Right ventricle myocardium superior (tissue), 1 donor: ENCODE results near the gene ZNF664. TPM values are rescaled to one million over a fixed set of nuclear protein-coding genes. Genes with fewer than 3 reads are reported as not detected.

Experiments used
- ATAC-seq: fragments of 200-7000 bp; cut with Tn5 transposase; one replicate; pipeline ENCODE4 v1.9.1; 2020; ENCODE audit warnings: mild to moderate bottlenecking; ENCODE audit not compliant: poor library complexity
- DNase-seq: peaks from one replicate; pipeline ENCODE4 v3.0.0-alpha.2; 2020
- intact Hi-C: fragments of 100-400 bp; cut with DNase I; formaldehyde crosslinking; loops from one replicate; pipeline ENCODE4 v1.11.2; 2022
- long read RNA-seq: library from polyadenylated mRNA; unstranded; transcript quantifications from one replicate; pipeline ENCODE4 v2.0.0, GENCODE V29; 2021
- total RNA-seq: library from RNA; stranded (reverse); fragmentation: NEBNext Ultra II Directional; extraction: Animal tissue kit (Norgen Biotek cat#: 25700); gene quantifications from one replicate; pipeline ENCODE4 v1.2.1, GENCODE V29; 2021
- donor health status: DM: no; HTN: yes; CAD: no; lungs with severe emphysema.

ZNF664 gene
- total RNA-seq, result 71.3 TPM
- long read RNA-seq, full-length matches to known transcripts, result 4 of 7 reads
- long read RNA-seq, partial matches to known transcripts, result 0 of 7 reads
- long read RNA-seq, other reads (novel, unspliced or antisense), result 3 of 7 reads

- ATAC-seq (peak; percentile 91), DNase-seq (peak; percentile 94)
- intact Hi-C loops, result no loop called here
Measured at GRCh38 chr12:123972457-123973401, at the start of gene ZNF664, which contains the start of gene CCDC92. ZNF664 (plus strand) TSS chr12:123973215; CDS start chr12:124012145, 38,930 bp downstream. CCDC92 (minus strand) TSS chr12:123972831; CDS start chr12:123944305, 28,526 bp downstream.

GRCh38 chr12:123923927-123924326, 49.1 kb upstream of the ZNF664 start:
- ATAC-seq (no peak), DNase-seq (no peak)
- intact Hi-C loops, result no loop called here

DNA sequence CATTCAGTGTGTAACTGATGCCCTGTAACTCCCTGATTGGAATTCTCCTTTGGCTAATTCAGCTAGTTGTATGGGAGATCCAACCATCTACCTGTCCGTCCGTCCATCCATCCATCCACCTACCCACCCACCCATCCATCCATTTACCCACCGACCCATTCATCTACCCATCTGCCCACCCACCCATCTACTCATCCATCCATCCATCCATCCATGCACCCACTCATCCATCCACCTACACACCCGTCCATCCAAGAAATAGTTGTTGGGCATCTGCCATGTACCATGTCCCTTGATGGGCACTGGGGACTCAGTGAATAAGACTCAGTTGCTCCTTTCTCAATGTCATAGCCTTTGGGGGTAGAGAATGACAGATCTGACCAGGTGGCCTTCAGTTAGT, 48.5 kb upstream of the ZNF664 start:
- DNase-seq (no peak), ATAC-seq (no peak)
- intact Hi-C loops, result no loop called here

- ATAC-seq, result no peak
- intact Hi-C loops, result no loop called here
- no peak for DNase-seq
Measured at GRCh38 chr12:123928274-123928865, 44.6 kb upstream of the ZNF664 start.

GRCh38 chr12:123928897-123929296, 44.1 kb upstream of the ZNF664 start:
- DNase-seq (no peak), ATAC-seq (no peak)
- intact Hi-C loops, result no loop called here

- intact Hi-C loops, result no loop called here
- ATAC-seq (no peak), DNase-seq (no peak)
Measured at GRCh38 chr12:123929946-123930583, 43.0 kb upstream of the ZNF664 start.

DNA sequence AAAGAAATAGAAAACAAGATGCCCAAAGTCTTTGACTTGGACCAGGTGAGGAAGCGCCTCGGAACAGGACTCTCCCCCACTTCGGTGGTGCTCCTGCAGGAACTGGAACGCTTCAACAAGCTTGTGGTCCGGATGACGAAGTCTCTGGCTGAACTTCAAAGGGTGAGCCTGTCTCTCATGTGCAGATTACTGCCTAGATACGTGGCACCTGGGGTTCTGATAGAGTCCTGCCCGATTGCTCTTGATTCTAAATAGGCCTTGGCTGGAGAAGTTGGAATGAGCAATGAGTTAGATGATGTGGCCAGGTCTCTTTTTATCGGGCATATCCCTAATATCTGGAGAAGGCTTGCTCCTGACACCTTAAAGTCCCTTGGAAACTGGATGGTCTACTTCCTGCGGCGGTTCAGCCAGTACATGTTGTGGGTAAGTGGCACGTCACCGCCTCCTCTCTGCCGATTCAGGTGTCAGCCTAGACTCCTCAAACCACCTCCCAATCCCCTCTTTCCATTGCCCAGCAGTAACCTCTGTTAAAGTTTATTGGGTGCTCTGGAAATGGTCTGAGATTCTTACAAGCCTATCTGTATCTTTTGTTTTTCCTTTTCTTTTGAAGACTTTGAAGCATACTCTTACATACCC, 41.2 kb upstream of the ZNF664 start:
- no peak for ATAC-seq
- intact Hi-C loops, result no loop called here
- DNase-seq, result no peak

- intact Hi-C loops, result no loop called here
Measured at GRCh38 chr12:123933214-123933613, 39.8 kb upstream of the ZNF664 start.

GRCh38 chr12:123934016-123934620, 38.9 kb upstream of the ZNF664 start:
- intact Hi-C loops, result no loop called here
- ATAC-seq, result no peak
- DNase-seq, result no peak

More at GRCh38 chr12:123933214-123933613, 39.8 kb upstream of the ZNF664 start:
- no peak for ATAC-seq
- no peak for DNase-seq

- no peak for DNase-seq
- ATAC-seq, result no peak
- intact Hi-C loops, result no loop called here
Measured at GRCh38 chr12:123934829-123935228, 38.2 kb upstream of the ZNF664 start.

DNA sequence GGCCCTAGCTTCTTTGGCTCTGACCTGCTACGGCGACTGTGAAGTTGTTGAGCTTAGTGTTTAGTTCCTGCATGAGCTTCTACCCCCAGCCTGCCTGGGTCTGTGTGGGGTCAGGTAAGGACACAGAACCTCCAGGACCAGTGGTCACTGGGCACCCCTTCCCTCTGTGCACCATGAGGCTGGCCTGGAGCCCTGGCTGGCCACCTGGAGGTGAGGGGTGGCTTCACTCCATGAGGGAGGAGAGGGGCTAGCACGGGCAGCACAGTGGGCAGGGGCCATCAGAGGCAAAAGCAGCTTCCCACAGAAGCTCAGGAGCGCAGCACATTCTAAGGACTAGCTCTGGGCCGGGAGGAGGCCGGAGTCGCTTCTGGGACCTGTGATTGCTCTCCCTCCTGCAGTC, 37.1 kb upstream of the ZNF664 start:
- no peak for ATAC-seq
- intact Hi-C loops, result no loop called here
- no peak for DNase-seq

DNA sequence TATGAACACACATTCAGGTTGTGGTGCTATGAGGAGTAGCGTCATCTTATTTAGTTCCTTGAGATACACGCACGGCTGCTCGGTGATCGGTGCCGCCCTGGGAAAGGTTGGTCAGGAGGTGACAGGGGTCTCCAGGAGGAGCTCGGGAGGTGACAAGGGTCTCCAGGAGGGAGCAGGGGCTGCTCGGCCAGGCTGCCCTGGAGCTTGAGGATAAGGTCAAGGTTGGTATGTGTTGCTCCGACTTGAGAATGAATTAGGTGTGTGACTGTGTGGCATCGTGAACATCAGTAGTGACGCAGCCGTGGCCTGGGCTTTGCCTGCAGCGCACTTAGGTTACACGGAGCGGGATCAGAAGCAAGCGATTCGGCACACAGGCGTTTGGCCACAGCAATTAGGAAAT, 36.5 kb upstream of the ZNF664 start:
- no peak for ATAC-seq
- intact Hi-C loops, result no loop called here
- no peak for DNase-seq

GRCh38 chr12:123936956-123937706, 35.9 kb upstream of the ZNF664 start:
- no peak for DNase-seq
- ATAC-seq, result no peak
- intact Hi-C loops, result no loop called here

DNA sequence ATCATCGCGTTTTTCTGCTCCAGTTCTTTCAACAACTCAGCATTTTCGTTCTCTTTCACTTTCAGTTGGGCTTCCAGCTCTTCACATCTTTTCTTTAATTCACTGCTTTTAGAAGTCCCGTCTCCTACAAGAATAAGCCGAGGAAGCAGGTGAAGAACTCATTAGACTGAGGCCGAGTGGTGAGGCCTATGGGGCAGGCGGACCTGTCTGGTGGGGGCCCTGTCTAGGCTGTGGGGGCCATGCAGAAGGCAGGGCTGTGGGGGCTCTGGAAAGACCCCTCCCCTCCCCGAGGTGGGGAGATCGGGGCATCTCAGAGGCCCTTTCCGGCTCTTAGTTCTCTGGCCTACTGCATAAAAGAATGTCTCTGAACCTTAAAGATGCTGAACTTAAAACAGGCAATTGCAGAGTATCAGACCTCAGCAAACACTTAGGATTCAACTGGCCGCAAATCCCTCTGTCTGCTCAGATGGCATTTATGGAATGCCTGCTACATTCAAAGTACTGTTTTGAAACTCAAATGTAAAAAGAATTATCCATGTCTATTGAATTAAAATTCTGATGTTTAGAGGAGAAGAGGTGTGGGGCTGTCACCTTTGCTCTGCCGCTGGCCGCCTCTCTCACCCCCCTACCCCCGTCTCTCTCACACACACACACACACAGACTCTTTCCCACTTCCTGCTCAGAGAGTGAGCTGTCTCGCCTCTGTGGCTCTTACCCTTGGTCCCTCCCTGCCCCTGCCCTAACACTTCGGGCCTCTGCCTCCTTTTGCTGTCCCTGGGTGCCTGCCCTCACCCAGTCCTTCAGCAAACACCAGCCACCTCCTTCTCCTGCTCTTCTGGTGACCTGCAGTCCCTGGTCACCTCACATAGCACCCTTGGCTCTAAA, 35.1 kb upstream of the ZNF664 start:
- intact Hi-C loops, result no loop called here
- DNase-seq (no peak), ATAC-seq (no peak)

DNA sequence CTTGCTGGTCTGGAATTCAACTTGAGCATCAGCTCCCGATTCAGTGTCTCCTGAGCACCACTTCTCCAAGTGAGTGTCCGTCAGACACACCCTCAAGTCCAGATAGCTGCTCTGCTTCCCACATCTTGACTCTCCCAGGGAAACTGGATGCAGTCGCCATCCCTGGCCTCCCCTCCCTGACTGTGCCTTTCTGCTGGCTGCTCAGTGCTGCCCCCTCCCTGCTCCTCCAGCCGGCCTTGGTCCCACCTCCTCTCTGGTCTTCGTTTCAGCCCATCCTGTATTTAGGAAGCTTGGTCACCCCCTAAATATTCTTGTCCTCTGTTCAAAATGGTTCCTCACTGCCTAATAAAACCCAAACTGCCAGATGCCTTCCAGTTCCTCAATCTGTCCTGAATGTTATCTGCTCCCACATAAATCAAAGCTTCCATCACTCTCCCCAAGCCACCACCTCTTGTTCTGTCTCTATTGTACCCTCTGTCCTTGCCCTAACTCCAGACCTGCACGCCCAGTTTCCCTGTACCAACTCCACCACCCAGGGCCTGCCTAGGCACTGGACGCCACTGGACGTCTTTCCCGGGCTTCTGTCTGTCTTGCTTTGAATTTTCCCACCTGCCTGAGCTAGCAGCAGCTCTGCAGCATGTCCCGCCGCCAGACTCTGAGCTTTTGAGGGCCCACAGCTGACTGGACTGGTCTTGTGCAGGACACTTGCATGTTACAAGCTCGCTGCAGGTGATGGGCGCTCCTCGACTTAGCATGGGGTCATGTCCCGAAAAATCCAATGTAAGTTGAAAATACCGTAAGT, 34.1 kb upstream of the ZNF664 start:
- DNase-seq (no peak), ATAC-seq (no peak)
- intact Hi-C loops, result no loop called here
